Right cardiac atrium (tissue), 5 donors: ENCODE measurements around the gene DTHD1. TPM values are rescaled to one million over a fixed set of nuclear protein-coding genes. Genes with fewer than 3 reads are reported as not detected.

Experiments used
- ATAC-seq, 2 donors: fragments of 200-7000 bp; cut with Tn5 transposase; one replicate each; pipeline versions ENCODE4 v1.8.0 to v1.9.1; 2020; ENCODE audit warnings: moderate library complexity in 2 of 2, mild to moderate bottlenecking in 1 of 2
- DNase-seq, 3 donors: peaks; one replicate each; pipeline ENCODE4 v3.0.0-alpha.2; 2020
- H3K27ac ChIP-seq: one replicate; pipeline ENCODE4 v1.5.1; 2013; ENCODE audit warnings: mild to moderate bottlenecking, low read length, control low read depth, moderate library complexity
- H3K27me3 ChIP-seq: one replicate; pipeline ENCODE4 v1.6.1; 2013; ENCODE audit not compliant: control insufficient read depth, insufficient read depth
- H3K4me1 ChIP-seq: one replicate; pipeline ENCODE4 v1.6.1; 2013; ENCODE audit warnings: low read length; ENCODE audit not compliant: control insufficient read depth, insufficient read depth
- H3K4me3 ChIP-seq: one replicate; pipeline ENCODE4 v1.5.1; 2013; ENCODE audit warnings: low read length, control low read depth
- H3K9me3 ChIP-seq: one replicate; pipeline ENCODE4 v1.6.1; 2013; ENCODE audit warnings: low read length; ENCODE audit not compliant: control insufficient read depth
- WGBS: extraction: QIAGEN DNeasy Blood & Tissue Kit; methylation state at CpG from one replicate; pipeline ENCODE4 v1.1.7; 2013; 5-methylcytosine and 5-hydroxymethylcytosine counted together
- intact Hi-C, 4 donors: fragments of 100-400 bp; cut with DNase I; formaldehyde crosslinking; loops; one replicate each; pipeline versions ENCODE4 v1.11.0 to v1.14.0; 2022 to 2023
- polyA plus RNA-seq: library from polyadenylated mRNA; stranded (reverse); fragments of 200-250 nt; gene quantifications from one replicate; pipeline ENCODE4 v1.2.3, GENCODE V29; 2013
- total RNA-seq, 4 donors: library from RNA; stranded (reverse); fragmentation: NEBNext Ultra II Directional; extraction: Animal tissue kit (Norgen Biotek cat#: 25700); gene quantifications; one replicate each; pipeline ENCODE4 v1.2.1, GENCODE V29; 2021
- donor health status: healthy with polysubstance abuse.
- donor health status: DM: no; HTN: yes; CAD: no.
- donor health status: DM: no; HTN: no; CAD: no.
- donor health status: DM: no; HTN: yes; CAD: no; lungs with severe emphysema.
- donor health status: DM: yes; HTN: yes; CAD: no.

Gene DTHD1
- total and polyA plus RNA-seq, 5 donors = 0.02 to 0.39 (median 0.09) TPM; not detected in 2

DNA sequence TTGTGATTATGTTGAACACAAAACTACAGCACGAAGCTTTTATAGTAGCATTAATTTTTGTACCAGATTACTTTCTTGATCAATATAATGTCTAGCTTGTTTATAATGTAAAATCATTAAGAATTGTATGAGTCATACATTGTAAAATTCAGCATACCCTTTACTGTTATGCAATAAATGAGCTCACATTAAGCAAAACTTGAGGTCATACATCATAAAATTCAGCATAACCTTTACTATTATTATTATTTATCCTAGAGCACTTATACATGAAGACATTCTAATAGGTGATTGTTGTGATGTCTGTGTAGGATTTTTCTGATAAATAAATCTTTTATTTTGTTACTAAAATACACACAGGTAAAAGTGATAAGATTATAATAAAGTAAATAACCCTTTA is 49.4 kb downstream of the DTHD1 start:
- 92% methylated on average over 1 of the region's 1 CpG for WGBS
- no peaks in the 10 kb centered on the region for H3K4me1 ChIP-seq
- no peak overlapping the region for H3K27ac ChIP-seq
- no peak for DNase-seq
- ATAC-seq = no peak
- H3K27me3 ChIP-seq = peaks cover 4% of the 10 kb centered on the region
- H3K9me3 ChIP-seq = no peaks in the 10 kb centered on the region
- intact Hi-C loops = no loop called here
- no peak overlapping the region for H3K4me3 ChIP-seq

GRCh38 chr4:36332023-36332781 is 50.8 kb downstream of the DTHD1 start:
- no peak overlapping the region for H3K4me3 ChIP-seq
- 87% methylated on average over 7 of the region's 7 CpGs for WGBS
- DNase-seq (no peak), ATAC-seq (no peak)
- no peak overlapping the region for H3K27ac ChIP-seq
- H3K4me1 ChIP-seq = no peaks in the 10 kb centered on the region
- no peaks in the 10 kb centered on the region for H3K9me3 ChIP-seq
- intact Hi-C loops = no loop called here
- peaks cover 4% of the 10 kb centered on the region for H3K27me3 ChIP-seq

- H3K27ac ChIP-seq = no peak overlapping the region
- no peak overlapping the region for H3K4me3 ChIP-seq
- no peaks in the 10 kb centered on the region for H3K4me1 ChIP-seq
- peaks cover 4% of the 10 kb centered on the region for H3K27me3 ChIP-seq
- DNase-seq = no peak
- H3K9me3 ChIP-seq = no peaks in the 10 kb centered on the region
- no peak for ATAC-seq
- intact Hi-C loops = no loop called here
These were observed 51.3 kb downstream of the DTHD1 start for GRCh38 chr4:36332782-36333131.

GRCh38 chr4:36333303-36333877 is 52.0 kb downstream of the DTHD1 start:
- H3K4me3 ChIP-seq = no peak overlapping the region
- H3K9me3 ChIP-seq = no peaks in the 10 kb centered on the region
- H3K4me1 ChIP-seq = no peaks in the 10 kb centered on the region
- peaks cover 4% of the 10 kb centered on the region for H3K27me3 ChIP-seq
- WGBS = 82% methylated on average over 6 of the region's 6 CpGs
- intact Hi-C loops = no loop called here
- no peak overlapping the region for H3K27ac ChIP-seq
- DNase-seq (no peak), ATAC-seq (no peak)

DNA sequence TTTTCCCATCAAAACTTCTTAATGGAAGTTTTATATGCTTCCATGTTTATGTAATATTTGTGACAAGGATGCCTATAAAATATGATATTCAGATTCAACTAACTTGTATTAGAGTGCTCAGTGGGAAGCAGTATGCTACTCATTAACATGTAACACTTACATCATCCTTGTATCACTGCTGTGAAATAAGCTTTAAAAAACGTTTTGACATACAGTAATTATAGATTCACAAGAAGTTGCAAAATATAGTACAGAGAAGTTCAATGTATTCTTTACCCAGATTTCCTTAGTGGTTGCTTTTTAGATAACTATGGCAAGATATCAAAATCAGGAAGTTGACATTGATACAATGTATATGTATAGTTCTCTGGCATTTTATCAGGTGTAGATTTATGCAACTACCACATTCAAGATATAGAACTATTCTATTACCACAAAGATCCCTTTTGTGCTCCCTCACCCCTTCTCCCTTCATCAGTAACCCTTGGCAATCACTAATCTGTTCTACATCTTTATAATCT is 56.3 kb downstream of the DTHD1 start:
- Histone ChIP-seq H3K4me1 (no peaks in the 10 kb centered on the region), H3K27ac (no peak overlapping the region), H3K27me3 (peaks cover 4% of the 10 kb centered on the region), H3K9me3 (no peaks in the 10 kb centered on the region), H3K4me3 (no peak overlapping the region)
- ATAC-seq (no peak), DNase-seq (no peak)
- intact Hi-C loops = no loop called here
- WGBS = 7% methylated on average over 1 of the region's 1 CpG

DNA sequence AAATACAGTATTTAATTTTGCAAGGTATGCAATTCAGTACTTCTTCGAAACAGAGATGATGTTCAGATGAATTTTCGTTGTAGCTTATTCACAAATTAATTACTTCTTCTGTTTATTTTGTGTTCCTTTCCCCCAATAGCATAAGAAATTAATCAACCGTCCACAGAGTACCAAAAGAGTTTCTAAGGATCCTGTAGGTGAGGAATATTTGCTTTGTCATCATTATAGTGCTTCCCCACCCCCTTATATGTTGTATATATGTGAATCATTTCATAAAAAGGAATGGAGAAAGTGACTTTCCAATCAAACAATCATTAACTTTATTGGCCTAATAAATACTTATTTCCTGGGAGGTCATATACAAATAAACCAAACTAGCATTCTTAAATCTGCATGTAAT is 57.6 kb downstream of the DTHD1 start:
- Histone ChIP-seq H3K4me1 (no peaks in the 10 kb centered on the region), H3K9me3 (no peaks in the 10 kb centered on the region), H3K27me3 (peaks cover 4% of the 10 kb centered on the region), H3K27ac (no peak overlapping the region), H3K4me3 (no peak overlapping the region)
- intact Hi-C loops = no loop called here
- ATAC-seq = no peak
- DNase-seq = no peak
- 85% methylated on average over 3 of the region's 3 CpGs for WGBS

DNA sequence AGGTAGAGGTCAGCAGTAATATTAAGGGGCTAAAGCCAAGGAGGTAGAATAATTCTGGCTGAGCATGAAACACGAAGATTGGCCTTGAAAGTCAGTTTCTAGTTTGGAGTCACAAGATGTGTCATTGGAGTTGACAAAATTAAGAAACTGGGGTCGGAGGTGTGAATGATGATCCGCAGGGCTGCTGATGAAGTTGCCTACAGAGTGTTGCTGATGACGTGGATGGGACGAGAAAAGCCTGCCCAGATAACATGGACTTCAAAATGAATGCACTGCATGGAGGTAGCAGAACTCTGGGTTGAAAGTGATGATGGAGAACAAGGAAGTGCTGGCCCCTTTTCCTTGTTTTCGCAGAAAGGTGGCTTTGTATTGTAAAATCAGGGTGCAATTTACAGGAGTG is 60.5 kb downstream of the DTHD1 start:
- Histone ChIP-seq H3K4me3 (no peak overlapping the region), H3K27ac (no peak overlapping the region), H3K27me3 (no peaks in the 10 kb centered on the region), H3K4me1 (no peaks in the 10 kb centered on the region), H3K9me3 (no peaks in the 10 kb centered on the region)
- ATAC-seq = no peak
- no peak for DNase-seq
- WGBS = 56% methylated on average over 6 of the region's 6 CpGs
- intact Hi-C loops = no loop called here

DNA sequence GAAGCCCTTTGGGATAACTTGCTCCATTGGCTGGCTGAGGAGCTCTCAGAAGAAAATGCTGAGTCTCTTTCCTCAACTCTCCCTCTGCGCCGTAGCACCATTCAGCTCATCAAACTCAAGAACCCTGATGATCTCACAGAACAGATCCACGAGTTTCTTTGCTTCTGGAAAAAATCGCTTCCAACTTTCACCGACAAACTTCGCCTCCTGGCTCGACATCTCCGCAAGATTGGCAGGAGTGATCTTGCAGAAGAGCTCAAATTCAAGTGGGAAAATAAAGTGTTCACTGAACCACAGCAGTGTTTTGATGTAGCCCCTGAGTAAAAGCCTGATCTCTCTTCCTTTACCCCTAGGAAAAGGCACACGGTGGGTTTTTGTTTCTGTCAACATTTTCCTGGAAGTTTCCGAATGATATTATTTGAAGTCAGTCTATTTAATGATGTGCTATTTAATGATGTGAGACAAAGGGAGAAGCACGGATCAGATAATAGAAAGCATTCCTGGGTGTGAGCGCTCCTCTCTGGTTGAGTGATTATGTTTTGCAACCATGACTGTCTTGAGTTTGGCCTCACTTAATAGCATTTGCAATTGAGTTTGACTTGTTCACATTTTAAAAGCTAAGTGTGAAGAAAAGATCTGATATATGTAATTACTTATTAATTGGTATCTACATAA is 62.2 kb downstream of the DTHD1 start:
- no peak for DNase-seq
- Histone ChIP-seq H3K27ac (no peak overlapping the region), H3K4me3 (no peak overlapping the region), H3K27me3 (no peaks in the 10 kb centered on the region), H3K4me1 (no peaks in the 10 kb centered on the region), H3K9me3 (no peaks in the 10 kb centered on the region)
- ATAC-seq = no peak
- intact Hi-C loops = no loop called here
- WGBS = 87% methylated on average over 12 of the region's 12 CpGs

DNA sequence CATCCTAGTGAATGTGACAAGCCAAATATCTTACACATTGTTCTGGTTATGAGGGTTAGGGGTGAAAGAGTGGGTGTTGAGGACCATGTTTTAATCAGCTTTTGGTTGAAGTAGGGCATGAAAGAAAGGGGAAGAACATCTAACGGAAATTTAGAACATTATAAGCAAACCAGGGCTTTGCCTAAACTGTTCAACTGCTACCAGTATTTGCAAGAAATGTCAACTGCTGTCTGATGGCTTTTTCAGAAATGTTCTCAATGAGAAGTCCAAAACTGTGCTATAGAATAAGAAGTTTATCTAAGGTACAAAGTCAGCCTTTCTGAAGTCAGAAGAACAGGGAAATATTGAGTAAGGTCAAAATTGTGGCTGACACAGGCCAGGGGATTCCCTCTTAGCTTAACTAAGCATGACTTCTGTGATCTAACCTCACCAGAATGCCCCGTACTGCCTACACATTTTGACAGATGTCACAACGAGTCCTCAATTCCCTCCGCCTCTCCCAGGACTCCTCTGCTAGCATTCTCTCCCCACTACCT is 67.1 kb downstream of the DTHD1 start:
- H3K9me3 ChIP-seq = no peaks in the 10 kb centered on the region
- no peaks in the 10 kb centered on the region for H3K4me1 ChIP-seq
- intact Hi-C loops = no loop called here
- H3K27me3 ChIP-seq = no peaks in the 10 kb centered on the region
- no peak overlapping the region for H3K27ac ChIP-seq
- DNase-seq (no peak), ATAC-seq (no peak)
- 76% methylated on average over 4 of the region's 4 CpGs for WGBS
- no peak overlapping the region for H3K4me3 ChIP-seq

DNA sequence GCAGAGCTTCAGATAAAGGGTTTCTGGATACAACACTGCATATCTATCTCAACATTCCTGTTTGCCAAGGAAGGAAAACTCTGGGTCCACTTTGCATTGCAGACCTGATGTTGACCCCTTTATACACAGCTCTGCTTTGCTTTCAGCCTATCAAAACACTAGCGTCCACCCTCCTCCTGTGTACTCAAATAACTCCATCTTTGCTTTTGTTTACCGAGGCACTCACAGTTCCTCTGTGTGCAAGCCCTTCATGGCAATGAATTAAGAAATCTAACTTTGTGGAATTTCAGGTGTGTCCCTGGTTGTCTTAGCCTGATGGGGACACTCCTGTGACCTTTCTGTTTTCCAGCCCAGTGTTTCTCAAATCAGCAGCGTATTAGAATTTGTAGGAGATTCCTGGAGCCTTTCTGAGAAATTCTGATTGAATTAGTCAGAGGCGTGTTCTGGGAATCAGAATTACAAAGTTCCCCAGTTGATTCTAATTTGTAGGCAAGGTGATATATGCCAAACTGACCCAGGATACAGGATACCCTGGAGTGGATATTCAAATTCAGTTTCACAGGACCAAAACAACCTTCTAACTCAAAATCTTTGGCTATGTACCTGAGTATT is 68.6 kb downstream of the DTHD1 start:
- WGBS = 46% methylated on average over 4 of the region's 4 CpGs
- ATAC-seq (no peak), DNase-seq (no peak)
- H3K4me3 ChIP-seq = no peak overlapping the region
- H3K27me3 ChIP-seq = no peaks in the 10 kb centered on the region
- no peak overlapping the region for H3K27ac ChIP-seq
- no peaks in the 10 kb centered on the region for H3K9me3 ChIP-seq
- intact Hi-C loops = loop anchor here in 2 of 4 donors (5.0 to 10.0 kb wide), 2 partner anchors 1035 to 1042 kb away; no protein-coding TSS in a partner anchor
- no peaks in the 10 kb centered on the region for H3K4me1 ChIP-seq
